Activated T-helper 1 cell treated with Interleukin-2 at 50 U/mL for 16 hours (primary cell): ENCODE data around the gene DPRX.

ENCODE experiments used
- DNase-seq: peaks from one replicate; pipeline ENCODE4 v3.0.0-alpha.2; 2020; ENCODE audit warnings: low read depth

DPRX gene

GRCh38 chr19:53631949-53632407, at the start of gene DPRX:
DPRX (plus strand) TSS chr19:53631999; CDS start chr19:53632107, 108 bp downstream.
- DNase-seq: no peak

- no peak for DNase-seq
Observed at GRCh38 chr19:53583181-53583580, 48.6 kb upstream of the DPRX start.

- no peak for DNase-seq
Observed at GRCh38 chr19:53586277-53586691, 45.5 kb upstream of the DPRX start.

- DNase-seq: no peak
Observed at GRCh38 chr19:53594811-53595509, 36.8 kb upstream of the DPRX start.

- DNase-seq: no peak
Observed at GRCh38 chr19:53595510-53595867, 36.3 kb upstream of the DPRX start.

GRCh38 chr19:53596056-53596455, 35.7 kb upstream of the DPRX start:
- DNase-seq: no peak

GRCh38 chr19:53597023-53597422, 34.8 kb upstream of the DPRX start:
- DNase-seq: no peak

GRCh38 chr19:53598361-53598760, 33.4 kb upstream of the DPRX start:
- DNase-seq: no peak

- no peak for DNase-seq
Observed at GRCh38 chr19:53600217-53600616, 31.6 kb upstream of the DPRX start.

- no peak for DNase-seq
Observed at GRCh38 chr19:53606031-53606430, 25.8 kb upstream of the DPRX start.

GRCh38 chr19:53608381-53608780, 23.4 kb upstream of the DPRX start:
- no peak for DNase-seq

GRCh38 chr19:53612762-53613526, 18.9 kb upstream of the DPRX start:
- no peak for DNase-seq

GRCh38 chr19:53621885-53622740, 9.7 kb upstream of the DPRX start:
- no peak for DNase-seq

GRCh38 chr19:53624771-53625545, 6.8 kb upstream of the DPRX start:
- no peak for DNase-seq

GRCh38 chr19:53626486-53626885, 5.3 kb upstream of the DPRX start:
- DNase-seq: no peak

- no peak for DNase-seq
Observed at GRCh38 chr19:53626976-53627375, 4.8 kb upstream of the DPRX start.

- no peak for DNase-seq
Observed at GRCh38 chr19:53634768-53635167, 3.0 kb downstream of the DPRX start.

GRCh38 chr19:53639471-53639870, 7.7 kb downstream of the DPRX start:
- DNase-seq: no peak

- no peak for DNase-seq
Observed at GRCh38 chr19:53642381-53643099, 10.7 kb downstream of the DPRX start.

- no peak for DNase-seq
Observed at GRCh38 chr19:53644061-53644816, 12.4 kb downstream of the DPRX start.
